Stromal cell of bone marrow (primary cell): ENCODE measurements around the gene FOLR1.

ENCODE experiments used
- DNase-seq: peaks from one replicate; pipeline ENCODE4 v3.0.0-alpha.2; 2012; ENCODE audit warnings: low read depth

The FOLR1 gene

GRCh38 chr11:72223615-72224563, 31.9 kb downstream of the FOLR1 start:
- no peak for DNase-seq

- DNase-seq, result no peak
Observed at GRCh38 chr11:72224564-72225410, 32.8 kb downstream of the FOLR1 start, which contains the start of gene INPPL1. TSS of gene INPPL1 (plus strand) at chr11:72224767. CDS start at chr11:72224985, 218 bp downstream.

GRCh38 chr11:72225411-72225951, 33.5 kb downstream of the FOLR1 start:
- no peak for DNase-seq

GRCh38 chr11:72226701-72227100, 34.8 kb downstream of the FOLR1 start:
- DNase-seq, result no peak

GRCh38 chr11:72227316-72228228, 35.6 kb downstream of the FOLR1 start:
- no peak for DNase-seq

- DNase-seq, result no peak
Observed at GRCh38 chr11:72228229-72228843, 36.4 kb downstream of the FOLR1 start.

GRCh38 chr11:72228844-72229231, 36.9 kb downstream of the FOLR1 start:
- DNase-seq, result no peak

GRCh38 chr11:72229336-72229924, 37.5 kb downstream of the FOLR1 start:
- DNase-seq, result no peak

- DNase-seq, result no peak
Observed at GRCh38 chr11:72229925-72230763, 38.2 kb downstream of the FOLR1 start.

- DNase-seq, result no peak
Observed at GRCh38 chr11:72230764-72231365, 38.9 kb downstream of the FOLR1 start.

- DNase-seq, result no peak
Observed at GRCh38 chr11:72231396-72232259, 39.7 kb downstream of the FOLR1 start.

- DNase-seq, result no peak
Observed at GRCh38 chr11:72232260-72233055, 40.5 kb downstream of the FOLR1 start.

GRCh38 chr11:72233056-72233772, 41.3 kb downstream of the FOLR1 start:
- no peak for DNase-seq

- no peak for DNase-seq
Observed at GRCh38 chr11:72233773-72234513, 42.0 kb downstream of the FOLR1 start.

- no peak for DNase-seq
Observed at GRCh38 chr11:72234514-72234830, 42.5 kb downstream of the FOLR1 start.

GRCh38 chr11:72234920-72235319, 43.0 kb downstream of the FOLR1 start:
- no peak for DNase-seq
